H1 (cell line): ENCODE results near the gene TEX36. TPM values are rescaled to one million over a fixed set of nuclear protein-coding genes. Genes with fewer than 3 reads are reported as not detected.

Source experiments
- CTCF ChIA-PET: fragments of 300-600 bp; sonication (Branson Sonifier 250); formaldehyde crosslinking; loops from one replicate; lab custom pipeline; 2021; ENCODE audit not compliant: partially characterized antibody; lab: Charles Lee
- POLR2A ChIA-PET: fragments of 300-600 bp; sonication (Branson Sonifier 250); formaldehyde crosslinking; loops from one replicate; lab custom pipeline; 2021; ENCODE audit warnings: inconsistent platforms; ENCODE audit not compliant: partially characterized antibody; lab: Charles Lee
- DNase-seq, 2 experiments: peaks; one replicate each; pipeline versions ENCODE4 v3.0.0 to v3.0.0-alpha.2; 2010 to 2022; ENCODE audit warnings: low spot score in 2 of 2, low read depth in 1 of 2, mixed read lengths in 1 of 2
- FAIRE-seq: peaks from 2 replicates; lab custom pipeline; 2011; peaks lifted over from hg19 to GRCh38; lab: Jason Lieb, UNC
- H2AFZ ChIP-seq: 2 replicates; pipeline ENCODE4 v1.8.1; 2012; ENCODE audit warnings: low read length, inconsistent platforms
- H2AK5ac ChIP-seq: 2 replicates; pipeline ENCODE4 v1.6.1; 2013; ENCODE audit warnings: low read depth, low read length
- H2BK120ac ChIP-seq: replicated peaks from 2 replicates; pipeline ENCODE3; 2013; ENCODE audit warnings: low read depth, low read length, inconsistent platforms
- H2BK12ac ChIP-seq: 2 replicates; pipeline ENCODE4 v1.6.1; 2013; ENCODE audit warnings: low read depth, low read length
- H2BK15ac ChIP-seq: 2 replicates; pipeline ENCODE4 v1.6.1; 2013; ENCODE audit warnings: low read length
- H2BK20ac ChIP-seq: 2 replicates; pipeline ENCODE4 v1.6.1; 2013; ENCODE audit warnings: low read length
- H2BK5ac ChIP-seq: 2 replicates; pipeline ENCODE4 v1.6.1; 2013; ENCODE audit warnings: low read depth, low read length
- H3K14ac ChIP-seq: 2 replicates; pipeline ENCODE4 v1.6.1; 2013; ENCODE audit warnings: inconsistent platforms; ENCODE audit not compliant: insufficient read length
- H3K18ac ChIP-seq: 2 replicates; pipeline ENCODE4 v1.6.1; 2013; ENCODE audit warnings: low read length; ENCODE audit errors: extremely low read depth
- H3K23ac ChIP-seq: 2 replicates; pipeline ENCODE4 v1.6.1; 2013; ENCODE audit warnings: inconsistent platforms; ENCODE audit not compliant: insufficient read length
- H3K23me2 ChIP-seq: 2 replicates; pipeline ENCODE4 v1.6.1; 2013; ENCODE audit warnings: low read depth, low read length
- H3K27ac ChIP-seq: 2 replicates; pipeline ENCODE4 v1.6.1; 2011; ENCODE audit warnings: low read depth, low read length, inconsistent platforms
- H3K27me3 ChIP-seq, 4 experiments: replicated peaks in 1 of 4; 1 replicate in 1 of 4; 2 replicates in 3 of 4; pipeline versions ENCODE4 v1.6.1 to v1.8.1; 2011 to 2013; ENCODE audit warnings: low read length in 3 of 4, mild to moderate bottlenecking in 3 of 4, inconsistent platforms in 2 of 4, mixed read lengths in 2 of 4, moderate library complexity in 1 of 4; ENCODE audit not compliant: control insufficient read depth in 3 of 4, insufficient read depth in 3 of 4; ENCODE audit errors: extremely low read depth in 1 of 4
- H3K36me3 ChIP-seq, 4 experiments: 2 replicates each; pipeline versions ENCODE4 v1.6.1 to v1.8.1; 2011 to 2013; ENCODE audit warnings: mild to moderate bottlenecking in 4 of 4, low read length in 3 of 4, moderate library complexity in 2 of 4, control low read depth in 1 of 4, inconsistent platforms in 1 of 4; ENCODE audit not compliant: insufficient read depth in 4 of 4, control insufficient read depth in 2 of 4
- H3K4ac ChIP-seq: replicated peaks from 2 replicates; pipeline ENCODE3; 2013; ENCODE audit warnings: low read length, low read depth, mixed read lengths, inconsistent platforms; ENCODE audit not compliant: insufficient read length
- H3K4me1 ChIP-seq, 4 experiments: replicated peaks in 1 of 4; 1 replicate in 1 of 4; 2 replicates in 3 of 4; pipeline versions ENCODE4 v1.6.1 to v1.8.1; 2011 to 2013; ENCODE audit warnings: low read length in 3 of 4, inconsistent platforms in 2 of 4, mixed read lengths in 1 of 4; ENCODE audit not compliant: insufficient read depth in 4 of 4, control insufficient read depth in 3 of 4
- H3K4me2 ChIP-seq, 2 experiments: 2 replicates each; pipeline versions ENCODE4 v1.6.1 to v1.8.1; 2011 to 2013; ENCODE audit warnings: low read depth in 2 of 2, low read length in 2 of 2, control low read depth in 1 of 2, inconsistent platforms in 1 of 2, mild to moderate bottlenecking in 1 of 2; ENCODE audit not compliant: insufficient read depth in 1 of 2
- H3K4me3 ChIP-seq, 4 experiments: fragments of 200-600, 300-600 bp in 1 of 4; sonication (generic), shearing (Covaris generic), sonication (Bioruptor Twin) in 1 of 4; 2 replicates each; pipeline versions ENCODE4 v1.5.1 to v1.8.1; 2011 to 2016; ENCODE audit warnings: low read length in 4 of 4, low read depth in 3 of 4, control low read depth in 2 of 4, inconsistent platforms in 2 of 4, mild to moderate bottlenecking in 2 of 4, mixed read lengths in 1 of 4, moderate library complexity in 1 of 4; ENCODE audit not compliant: insufficient read depth in 2 of 4; ENCODE audit errors: extremely low read depth in 1 of 4
- H3K56ac ChIP-seq: replicated peaks from 2 replicates; pipeline ENCODE3; 2013; ENCODE audit warnings: low read depth, mild to moderate bottlenecking, mixed read lengths, low read length, inconsistent platforms; ENCODE audit not compliant: insufficient read length
- H3K79me1 ChIP-seq: 2 replicates; pipeline ENCODE4 v1.6.1; 2013; ENCODE audit warnings: low read depth, low read length, control low read depth
- H3K79me2 ChIP-seq, 2 experiments: 2 replicates each; pipeline versions ENCODE4 v1.6.1 to v1.8.1; 2012 to 2013; ENCODE audit warnings: low read length in 2 of 2, mild to moderate bottlenecking in 2 of 2, inconsistent platforms in 1 of 2; ENCODE audit not compliant: insufficient read depth in 2 of 2, control insufficient read depth in 1 of 2
- H3K9ac ChIP-seq, 4 experiments: replicated peaks in 1 of 4; 1 replicate in 1 of 4; 2 replicates in 3 of 4; pipeline versions ENCODE4 v1.6.1 to v1.8.1; 2011 to 2013; ENCODE audit warnings: low read depth in 3 of 4, low read length in 3 of 4, control low read depth in 2 of 4, mild to moderate bottlenecking in 2 of 4, moderate library complexity in 2 of 4, inconsistent platforms in 1 of 4; ENCODE audit errors: extremely low read depth in 1 of 4
- H3K9me3 ChIP-seq, 2 experiments: 2 replicates each; pipeline versions ENCODE4 v1.6.1 to v1.8.1; 2012 to 2013; ENCODE audit warnings: mild to moderate bottlenecking in 2 of 2, moderate library complexity in 2 of 2, control low read depth in 1 of 2, inconsistent platforms in 1 of 2, low read depth in 1 of 2, low read length in 1 of 2, mixed read lengths in 1 of 2; ENCODE audit not compliant: insufficient read depth in 2 of 2
- H4K20me1 ChIP-seq, 2 experiments: replicated peaks in 1 of 2; 2 replicates each; pipeline versions ENCODE3 to v1.8.1; 2011 to 2013; ENCODE audit warnings: inconsistent platforms in 2 of 2, low read length in 2 of 2, mild to moderate bottlenecking in 1 of 2; ENCODE audit not compliant: insufficient read depth in 2 of 2, control insufficient read depth in 1 of 2
- H4K5ac ChIP-seq: 2 replicates; pipeline ENCODE4 v1.6.1; 2013; ENCODE audit warnings: low read length, low read depth, mixed read lengths, inconsistent platforms; ENCODE audit not compliant: insufficient read length
- H4K8ac ChIP-seq: 2 replicates; pipeline ENCODE4 v1.8.0; 2013; ENCODE audit warnings: mild to moderate bottlenecking, moderate library complexity, low read length, inconsistent platforms; ENCODE audit not compliant: insufficient read depth; ENCODE audit errors: extremely low read depth
- H4K91ac ChIP-seq: replicated peaks from 2 replicates; pipeline ENCODE3; 2013; ENCODE audit warnings: low read length, mixed read lengths, inconsistent platforms; ENCODE audit not compliant: insufficient read length
- BRCA1 ChIP-seq: IDR thresholded peaks from 2 replicates; pipeline ENCODE4 v1.6.1; 2012; ENCODE audit warnings: low read depth, low read length, improper control_type of control experiment
- MAX ChIP-seq: IDR thresholded peaks from 2 replicates; pipeline ENCODE4 v1.6.1; 2012; ENCODE audit warnings: inconsistent platforms
- RAD21 ChIP-seq, 2 experiments: IDR thresholded peaks in 1 of 2; conservative IDR thresholded peaks in 1 of 2; 2 replicates each; pipeline ENCODE4 v1.6.1; 2011; ENCODE audit warnings: low read depth in 2 of 2, low read length in 2 of 2, improper control_type of control experiment in 1 of 2, inconsistent platforms in 1 of 2, mild to moderate bottlenecking in 1 of 2, moderate library complexity in 1 of 2
- WGBS, 2 experiments: shearing (Covaris generic) in 1 of 2; methylation state at CpG; one replicate each; pipeline versions ENCODE4 v1.1.6 to v1.1.7; 2013 to 2015; ENCODE audit warnings: low lambda C conversion rate in 2 of 2, mixed read lengths in 2 of 2, inconsistent platforms in 1 of 2, low coverage in 1 of 2, missing lambda C conversion rate in 1 of 2; ENCODE audit not compliant: insufficient replicate concordance in 2 of 2, insufficient coverage in 1 of 2, insufficient read length in 1 of 2; ENCODE audit errors: extremely low coverage in 1 of 2, missing lambda C conversion rate in 1 of 2; 5-methylcytosine and 5-hydroxymethylcytosine counted together
- polyA plus RNA-seq, 7 experiments: library from polyadenylated mRNA; depleted of rRNA in 3 of 7; stranded (reverse) in 5 of 7; unstranded in 2 of 7; fragments of >200 nt in 5 of 7; fragments of 200-250 nt in 2 of 7; gene quantifications; 1 replicate in 5 of 7; 2 replicates in 1 of 7; 4 replicates in 1 of 7; pipeline versions ENCODE4 v1.2.1 to v1.2.3, GENCODE V29; 2011 to 2013; ENCODE audit warnings: missing spikeins in 2 of 7, mixed read lengths in 2 of 7
- total RNA-seq: library from RNA; stranded (reverse); fragmentation: NEBNext Ultra II Directional; extraction: Animal tissue kit (Norgen Biotek cat#: 25700); gene quantifications from 2 replicates; pipeline ENCODE4 v1.2.1, GENCODE V29; 2021

The TEX36 gene
- total and polyA plus RNA-seq, 2 of the 8 experiments (the other 6 are each of a cell fraction or from before 2014, with no cell fraction given) = not detected

- 94% methylated on average over 5 of the region's 5 CpGs; no CpG with 5 or more reads in 1 of the 2 experiments for WGBS, 2 experiments
Observed at GRCh38 chr10:125634606-125635005, 48.4 kb downstream of the TEX36 start.

More at GRCh38 chr10:125634606-125635005, 48.4 kb downstream of the TEX36 start:
- no peak overlapping the region for H2BK120ac ChIP-seq
- H2BK15ac ChIP-seq = no peak overlapping the region
- H4K20me1 ChIP-seq = no peaks in the 10 kb centered on the region
- ChIA-PET CTCF (interaction anchor here (0.6 kb wide), 1 partner anchor 80 kb away, joined by 3 read pairs; no protein-coding TSS in a partner anchor), POLR2A (no interaction called here)
- no peak overlapping the region for H4K8ac ChIP-seq
- no peak overlapping the region for H2BK20ac ChIP-seq
- H3K23ac ChIP-seq = no peak overlapping the region
- H3K4me1 ChIP-seq = peaks cover 2 to 3% (median 3%) of the 10 kb centered on the region in 4 experiments; a peak in 3 of 7 replicates
- H4K91ac ChIP-seq = no peak overlapping the region
- no peak overlapping the region for H2AK5ac ChIP-seq
- H3K36me3 ChIP-seq = no peaks in the 10 kb centered on the region
- no peak overlapping the region for H2BK5ac ChIP-seq
- H3K9ac ChIP-seq = no peak overlapping the region
- no peaks in the 10 kb centered on the region for H3K27me3 ChIP-seq
- H3K14ac ChIP-seq = no peak overlapping the region
- TF ChIP-seq MAX (no peak), RAD21 (IDR thresholded peaks at IDR 0.05 in 1 of 2, conservative IDR thresholded peaks at IDR 0.05 in 1 of 2; ENCODE audit: low read depth in 2 of 2, low read length in 2 of 2) (no peak), BRCA1 (no peak)
- H3K27ac ChIP-seq = no peak overlapping the region
- FAIRE-seq (no peak), DNase-seq (no peak)
- no peaks in the 10 kb centered on the region for H3K23me2 ChIP-seq
- H3K79me1 ChIP-seq = no peaks in the 10 kb centered on the region
- H3K9me3 ChIP-seq = no peaks in the 10 kb centered on the region
- H3K4ac ChIP-seq = no peak overlapping the region
- H3K18ac ChIP-seq = no peak overlapping the region
- H2AFZ ChIP-seq = no peak overlapping the region
- no peak overlapping the region for H3K4me3 ChIP-seq
- H3K56ac ChIP-seq = no peak overlapping the region
- H2BK12ac ChIP-seq = no peak overlapping the region
- H3K4me2 ChIP-seq = no peak overlapping the region
- H3K79me2 ChIP-seq = no peaks in the 10 kb centered on the region
- no peak overlapping the region for H4K5ac ChIP-seq
